ENCODE results near the gene RASGRF2. TPM values are rescaled to one million over a fixed set of nuclear protein-coding genes. Genes with fewer than 3 reads are reported as not detected.

RASGRF2 gene
- total and polyA plus RNA-seq, 10 donors: 0.74 to 13.9 (median 8.8) TPM

- WGBS, 5 donors: 92 to 97% (median 95%) methylated on average over 6 of the region's 6 CpGs
- TF ChIP-seq CTCF (IDR thresholded peaks at IDR 0.05 in 8 of 11, conservative IDR thresholded peaks at IDR 0.05 in 3 of 11) (no peak), POLR2AphosphoS5 (IDR thresholded peaks at IDR 0.05) (no peak), POLR2A (IDR thresholded peaks at IDR 0.05) (no peak)
These were observed 110.5 kb downstream of the RASGRF2 start for GRCh38 chr5:81070571-81071255.

GRCh38 chr5:81075041-81075440, 114.9 kb downstream of the RASGRF2 start:
- 93 to 96% (median 94%) methylated on average over 5 of the region's 5 CpGs for WGBS, 5 donors
- Histone ChIP-seq H3K9me3 (peaks cover 0 to 15% (median 10%) of the 10 kb centered on the region in 8 donors), H3K36me3 (peaks cover 0 to 18% (median 0%) of the 10 kb centered on the region in 6 donors), H3K4me3 (no peak overlapping the region), H3K4me1 (no peaks in the 10 kb centered on the region), H3K27ac (no peak overlapping the region), H3K27me3 (replicated peaks in 1 of 7) (no peaks in the 10 kb centered on the region)
- no peak for TF ChIP-seq POLR2AphosphoS5 (IDR thresholded peaks at IDR 0.05)
- no peak for TF ChIP-seq POLR2A (IDR thresholded peaks at IDR 0.05)
- TF ChIP-seq CTCF (IDR thresholded peaks at IDR 0.05 in 8 of 11, conservative IDR thresholded peaks at IDR 0.05 in 3 of 11): no peak
- intact Hi-C loops (cut with DNase I; ENCODE audit: low total_unique reads): no loop called here
- no peak for DNase-seq

More at GRCh38 chr5:81070571-81071255, 110.5 kb downstream of the RASGRF2 start:
- DNase-seq: no peak
- Histone ChIP-seq H3K27me3 (replicated peaks in 1 of 7) (no peaks in the 10 kb centered on the region), H3K9me3 (no peaks in the 10 kb centered on the region), H3K4me1 (no peaks in the 10 kb centered on the region), H3K36me3 (peaks cover 0 to 10% (median 0%) of the 10 kb centered on the region in 6 donors), H3K27ac (no peak overlapping the region), H3K4me3 (no peak overlapping the region)
- intact Hi-C loops (cut with DNase I; ENCODE audit: low total_unique reads): no loop called here

- Histone ChIP-seq H3K36me3 (peaks cover 0 to 30% (median 0%) of the 10 kb centered on the region in 6 donors), H3K4me1 (no peaks in the 10 kb centered on the region), H3K27ac (no peak overlapping the region), H3K27me3 (replicated peaks in 1 of 7) (no peaks in the 10 kb centered on the region), H3K9me3 (peaks cover 0 to 15% (median 10%) of the 10 kb centered on the region in 8 donors), H3K4me3 (no peak overlapping the region)
- TF ChIP-seq POLR2A (IDR thresholded peaks at IDR 0.05) (no peak), POLR2AphosphoS5 (IDR thresholded peaks at IDR 0.05) (no peak), CTCF (IDR thresholded peaks at IDR 0.05 in 8 of 11, conservative IDR thresholded peaks at IDR 0.05 in 3 of 11) (no peak)
- no peak for DNase-seq
- intact Hi-C loops (cut with DNase I; ENCODE audit: low total_unique reads): no loop called here
- WGBS, 5 donors: 85 to 94% (median 89%) methylated on average over 2 of the region's 2 CpGs
These were observed 116.9 kb downstream of the RASGRF2 start for GRCh38 chr5:81077105-81077504.

GRCh38 chr5:81078930-81079329, 118.8 kb downstream of the RASGRF2 start:
- H3K4me1 ChIP-seq: no peaks in the 10 kb centered on the region
- no peak overlapping the region for H3K4me3 ChIP-seq
- no peak for DNase-seq
- 88 to 97% (median 90%) methylated on average over 2 of the region's 2 CpGs for WGBS, 5 donors
- intact Hi-C loops (cut with DNase I; ENCODE audit: low total_unique reads): no loop called here
- no peak overlapping the region for H3K27ac ChIP-seq
- peaks cover 0 to 15% (median 10%) of the 10 kb centered on the region in 8 donors for H3K9me3 ChIP-seq
- H3K36me3 ChIP-seq: peaks cover 0 to 20% (median 0%) of the 10 kb centered on the region in 6 donors
- TF ChIP-seq CTCF (IDR thresholded peaks at IDR 0.05 in 8 of 11, conservative IDR thresholded peaks at IDR 0.05 in 3 of 11) (no peak), POLR2AphosphoS5 (IDR thresholded peaks at IDR 0.05) (no peak), POLR2A (IDR thresholded peaks at IDR 0.05) (no peak)
- H3K27me3 ChIP-seq (replicated peaks in 1 of 7): no peaks in the 10 kb centered on the region

All from spleen (tissue), 11 donors.